ENCODE results near the gene AKT2. TPM values are rescaled to one million over a fixed set of nuclear protein-coding genes. Genes with fewer than 3 reads are reported as not detected.
A peak's percentile ranks its signal among the peaks of the same experiment; 100 is the strongest.

AKT2 gene
- total and polyA plus RNA-seq, 2 of the 8 experiments (the other 6 are each of a cell fraction or from before 2014, with no cell fraction given) = 151 to 183 TPM

- TF ChIP-seq POLR2A (IDR thresholded peaks at IDR 0.05; ENCODE audit: control extremely low read depth in 1 of 2, low read depth in 2 of 2, low read length in 2 of 2) (peak in 1 of 2 experiments; percentile 44; a peak in 1 of 3 replicates), SIX5 (IDR thresholded peaks at IDR 0.05; ENCODE audit: low read depth, low read length) (no peak), CREB1 (IDR thresholded peaks at IDR 0.05) (no peak), SUZ12 (IDR thresholded peaks at IDR 0.05; ENCODE audit: low read length) (no peak), CBX8 (IDR thresholded peaks at IDR 0.05; ENCODE audit: borderline replicate concordance, low read depth, low read length) (no peak), ASH2L (IDR thresholded peaks at IDR 0.05; ENCODE audit: low read length) (peak; percentile 33), BACH1 (IDR thresholded peaks at IDR 0.05; ENCODE audit: low read length) (no peak), TEAD4 (IDR thresholded peaks at IDR 0.05; ENCODE audit: low read depth, low read length) (0 out of 2 replicates have a peak, but pooled peaks have one; percentile 1), SIN3A (conservative IDR thresholded peaks at IDR 0.05 in 1 of 2, IDR thresholded peaks at IDR 0.05 in 1 of 2; ENCODE audit: low read depth in 1 of 2, low read length in 2 of 2) (0 out of 4 replicates have a peak, but pooled peaks of 1 of the 2 experiments have one; percentile 34), POU5F1 (IDR thresholded peaks at IDR 0.05; ENCODE audit: low read depth, low read length) (no peak), GTF2F1 (IDR thresholded peaks at IDR 0.05; ENCODE audit: borderline replicate concordance, low read depth, low read length) (no peak), CTBP2 (IDR thresholded peaks at IDR 0.05; ENCODE audit: borderline replicate concordance, insufficient read depth, insufficient read length, low read length) (no peak), NRF1 (IDR thresholded peaks at IDR 0.05; ENCODE audit: low read depth, low read length) (no peak), MAX (IDR thresholded peaks at IDR 0.05) (peak; percentile 82)
- TF ChIP-seq, protein P1, sequence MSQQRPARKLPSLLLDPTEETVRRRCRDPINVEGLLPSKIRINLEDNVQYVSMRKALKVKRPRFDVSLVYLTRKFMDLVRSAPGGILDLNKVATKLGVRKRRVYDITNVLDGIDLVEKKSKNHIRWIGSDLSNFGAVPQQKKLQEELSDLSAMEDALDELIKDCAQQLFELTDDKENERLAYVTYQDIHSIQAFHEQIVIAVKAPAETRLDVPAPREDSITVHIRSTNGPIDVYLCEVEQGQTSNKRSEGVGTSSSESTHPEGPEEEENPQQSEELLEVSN (IDR thresholded peaks at IDR 0.05) = 0 out of 2 replicates have a peak, but pooled peaks have one; percentile 10
- TF ChIP-seq, protein P2, sequence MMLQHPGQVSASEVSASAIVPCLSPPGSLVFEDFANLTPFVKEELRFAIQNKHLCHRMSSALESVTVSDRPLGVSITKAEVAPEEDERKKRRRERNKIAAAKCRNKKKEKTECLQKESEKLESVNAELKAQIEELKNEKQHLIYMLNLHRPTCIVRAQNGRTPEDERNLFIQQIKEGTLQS (IDR thresholded peaks at IDR 0.05; ENCODE audit: insufficient read depth, low read depth, low read length) = no peak
Observed at GRCh38 chr19:40231544-40232424, 53.4 kb downstream of the AKT2 start (continued).

Data from H1 (cell line).